HG03135 (cell line): ENCODE results near the gene KLHDC8B.
"Not testable (repeated sequence)": the region's sequence is repeated elsewhere in the genome, so short reads cannot be mapped to it uniquely, and the experiment has no call there.

ENCODE experiments used
- ATAC-seq: cut with Tn5 transposase; IDR thresholded peaks from one replicate; pipeline ENCODE4 v1.9.1; 2021; ENCODE audit warnings: mild to moderate bottlenecking, moderate library complexity; ENCODE audit not compliant: unreplicated experiment

KLHDC8B gene

GRCh38 chr3:49181351-49181750, 10.0 kb downstream of the KLHDC8B start:
- ATAC-seq, result no peak

- ATAC-seq, result no peak
Measured at GRCh38 chr3:49182682-49183081, 11.3 kb downstream of the KLHDC8B start.

GRCh38 chr3:49183873-49184272, 12.5 kb downstream of the KLHDC8B start:
- ATAC-seq, result no peak

- ATAC-seq, result no peak
Measured at GRCh38 chr3:49191741-49192140, 20.3 kb downstream of the KLHDC8B start.

- no peak for ATAC-seq
Measured at GRCh38 chr3:49198161-49198560, 26.8 kb downstream of the KLHDC8B start.

- no peak for ATAC-seq
Measured at GRCh38 chr3:49198611-49199230, 27.3 kb downstream of the KLHDC8B start.

GRCh38 chr3:49199239-49199899, 28.0 kb downstream of the KLHDC8B start:
- ATAC-seq, result no peak

- no peak for ATAC-seq
Measured at GRCh38 chr3:49199900-49200281, 28.5 kb downstream of the KLHDC8B start.

GRCh38 chr3:49213541-49213943, 42.1 kb downstream of the KLHDC8B start:
- ATAC-seq, result no peak

- no peak for ATAC-seq
Measured at GRCh38 chr3:49213998-49214397, 42.6 kb downstream of the KLHDC8B start.

- not testable (repeated sequence) for ATAC-seq
Measured at GRCh38 chr3:49216687-49217086, 45.3 kb downstream of the KLHDC8B start.

GRCh38 chr3:49217108-49217507, 45.7 kb downstream of the KLHDC8B start:
- ATAC-seq, result not testable (repeated sequence)

- ATAC-seq, result no peak
Measured at GRCh38 chr3:49217688-49218470, 46.5 kb downstream of the KLHDC8B start.

- not testable (repeated sequence) for ATAC-seq
Measured at GRCh38 chr3:49218471-49218989, 47.1 kb downstream of the KLHDC8B start.

- no peak for ATAC-seq
Measured at GRCh38 chr3:49219132-49219531, 47.7 kb downstream of the KLHDC8B start.

GRCh38 chr3:49220985-49221563, 49.7 kb downstream of the KLHDC8B start:
- not testable (repeated sequence) for ATAC-seq

GRCh38 chr3:49222002-49222401, 50.6 kb downstream of the KLHDC8B start:
- no peak for ATAC-seq
